Astrocyte of the cerebellum (primary cell): ENCODE measurements around the gene CEL.
"Not testable (repeated sequence)": the region's sequence is repeated elsewhere in the genome, so short reads cannot be mapped to it uniquely, and the experiment has no call there.

ENCODE experiments used
- DNase-seq: peaks from one replicate; pipeline ENCODE4 v3.0.0-alpha.2; 2011; ENCODE audit warnings: low read depth
- H3K4me3 ChIP-seq: 2 replicates; pipeline ENCODE4 v1.5.1; 2011; ENCODE audit warnings: mild to moderate bottlenecking, low read depth, low read length, moderate library complexity
- in situ Hi-C: cut with HindIII; loops from 2 replicates; pipeline ENCODE4 v1.10.0; 2017; ENCODE audit warnings: low sequenced_read_pairs
- TF ChIP-seq, protein P1 (sequence below): IDR thresholded peaks from 2 replicates; pipeline ENCODE4 v1.5.1; 2012; ENCODE audit warnings: low read length, low read depth, moderate library complexity, mild to moderate bottlenecking; ENCODE audit errors: missing control alignments

CEL gene

DNA sequence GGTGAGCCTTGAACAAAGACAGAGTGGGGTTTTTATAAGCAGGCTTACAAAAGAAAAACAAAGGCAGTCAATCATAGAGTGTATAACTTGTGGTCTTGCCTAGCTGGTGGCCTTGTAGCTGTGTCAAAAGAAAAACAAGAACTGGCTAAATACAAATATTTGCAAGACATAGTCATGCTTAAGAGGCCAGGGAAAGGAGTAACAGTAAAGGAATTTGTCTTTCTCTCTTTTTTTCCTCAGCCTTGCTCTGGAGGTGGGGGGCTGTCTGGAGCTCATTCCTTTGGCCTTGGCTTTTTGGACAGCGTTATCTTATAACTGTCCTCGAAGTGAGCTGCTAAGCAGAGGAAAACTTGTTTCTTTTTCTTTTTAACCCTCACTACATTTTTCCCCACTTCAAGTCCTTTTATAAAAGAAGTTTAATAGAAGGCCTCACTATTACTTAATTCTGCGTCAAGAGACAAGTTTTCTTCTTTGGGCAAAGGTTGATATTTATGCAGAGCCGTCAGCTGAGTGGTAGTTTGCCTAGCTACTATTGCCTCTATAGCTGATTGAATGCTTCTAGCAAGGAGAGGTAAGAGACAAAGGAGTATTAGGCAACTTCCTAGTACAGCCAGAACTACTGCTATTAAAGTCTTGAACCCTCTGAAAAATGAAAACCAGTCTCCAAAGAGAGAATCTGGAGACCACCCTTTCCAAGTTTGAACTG lies 14.3 kb downstream of the CEL start:
- in situ Hi-C loops = no loop called here
- no peak overlapping the region for H3K4me3 ChIP-seq
- TF ChIP-seq, protein P1, sequence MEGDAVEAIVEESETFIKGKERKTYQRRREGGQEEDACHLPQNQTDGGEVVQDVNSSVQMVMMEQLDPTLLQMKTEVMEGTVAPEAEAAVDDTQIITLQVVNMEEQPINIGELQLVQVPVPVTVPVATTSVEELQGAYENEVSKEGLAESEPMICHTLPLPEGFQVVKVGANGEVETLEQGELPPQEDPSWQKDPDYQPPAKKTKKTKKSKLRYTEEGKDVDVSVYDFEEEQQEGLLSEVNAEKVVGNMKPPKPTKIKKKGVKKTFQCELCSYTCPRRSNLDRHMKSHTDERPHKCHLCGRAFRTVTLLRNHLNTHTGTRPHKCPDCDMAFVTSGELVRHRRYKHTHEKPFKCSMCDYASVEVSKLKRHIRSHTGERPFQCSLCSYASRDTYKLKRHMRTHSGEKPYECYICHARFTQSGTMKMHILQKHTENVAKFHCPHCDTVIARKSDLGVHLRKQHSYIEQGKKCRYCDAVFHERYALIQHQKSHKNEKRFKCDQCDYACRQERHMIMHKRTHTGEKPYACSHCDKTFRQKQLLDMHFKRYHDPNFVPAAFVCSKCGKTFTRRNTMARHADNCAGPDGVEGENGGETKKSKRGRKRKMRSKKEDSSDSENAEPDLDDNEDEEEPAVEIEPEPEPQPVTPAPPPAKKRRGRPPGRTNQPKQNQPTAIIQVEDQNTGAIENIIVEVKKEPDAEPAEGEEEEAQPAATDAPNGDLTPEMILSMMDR = no peak
- peak; percentile 49 for DNase-seq

DNA sequence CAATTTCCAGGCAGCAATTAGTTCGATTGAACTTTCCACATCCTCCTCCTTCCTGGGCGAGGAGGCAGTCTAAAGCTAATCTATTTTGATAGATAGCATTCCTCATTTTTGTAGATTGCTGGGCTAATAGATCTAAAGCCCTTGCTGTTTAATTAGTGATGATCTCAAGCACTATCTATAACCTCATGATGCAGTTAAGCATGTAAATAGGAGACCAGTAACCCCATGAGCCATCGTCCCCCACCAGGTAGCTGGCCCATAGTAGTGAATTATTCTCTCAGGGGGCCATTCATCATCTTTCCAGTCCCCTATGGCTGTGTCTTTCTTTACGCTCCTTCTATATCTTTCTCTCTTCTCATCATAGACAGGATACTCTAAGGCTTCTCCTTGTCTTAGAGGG lies 14.9 kb downstream of the CEL start:
- DNase-seq = no peak
- TF ChIP-seq, protein P1 = no peak
- in situ Hi-C loops = no loop called here
- no peak overlapping the region for H3K4me3 ChIP-seq

DNA sequence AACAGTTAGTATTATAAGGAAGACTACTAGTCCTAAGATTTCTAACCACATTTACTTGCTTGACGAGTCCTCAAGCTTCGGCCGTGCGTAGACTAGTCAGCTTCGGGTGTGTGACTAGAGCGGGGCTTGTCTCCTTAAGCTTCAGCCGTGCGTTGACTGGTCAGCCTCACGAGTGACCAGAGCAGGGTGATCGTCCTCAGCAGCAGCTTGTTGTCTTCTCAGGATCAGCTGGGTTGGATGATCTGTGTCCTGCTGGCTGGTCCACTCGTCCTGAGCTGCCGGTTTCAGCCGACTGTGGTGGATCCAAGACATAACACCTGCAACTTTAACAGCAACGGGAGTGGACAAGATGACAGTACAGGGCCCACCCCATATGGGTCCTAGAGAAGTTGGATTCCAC lies 16.7 kb downstream of the CEL start:
- no peak for DNase-seq
- TF ChIP-seq, protein P1 = no peak
- no peak overlapping the region for H3K4me3 ChIP-seq
- in situ Hi-C loops = no loop called here

DNA sequence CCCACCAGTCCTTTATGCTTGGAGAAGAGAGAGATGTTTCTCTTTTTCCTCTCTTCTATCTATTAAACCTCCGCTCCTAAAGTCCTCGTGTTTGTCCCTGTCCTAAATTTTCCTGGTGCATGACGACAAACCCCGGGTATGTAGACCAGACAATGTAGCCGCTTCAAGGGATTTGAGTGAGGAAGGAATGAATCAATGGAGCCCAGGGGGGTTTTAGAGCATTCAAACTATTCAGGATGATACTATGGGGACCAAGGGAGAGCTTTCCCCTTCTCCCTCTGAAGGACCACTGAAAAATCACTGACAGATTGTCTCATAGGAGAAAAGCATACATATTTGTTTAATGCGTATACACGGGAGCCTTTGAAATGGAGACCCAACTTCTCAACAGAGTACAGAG lies 18.4 kb downstream of the CEL start:
- H3K4me3 ChIP-seq = no peak overlapping the region
- no peak for DNase-seq
- TF ChIP-seq, protein P1 = no peak
- in situ Hi-C loops = no loop called here

DNA sequence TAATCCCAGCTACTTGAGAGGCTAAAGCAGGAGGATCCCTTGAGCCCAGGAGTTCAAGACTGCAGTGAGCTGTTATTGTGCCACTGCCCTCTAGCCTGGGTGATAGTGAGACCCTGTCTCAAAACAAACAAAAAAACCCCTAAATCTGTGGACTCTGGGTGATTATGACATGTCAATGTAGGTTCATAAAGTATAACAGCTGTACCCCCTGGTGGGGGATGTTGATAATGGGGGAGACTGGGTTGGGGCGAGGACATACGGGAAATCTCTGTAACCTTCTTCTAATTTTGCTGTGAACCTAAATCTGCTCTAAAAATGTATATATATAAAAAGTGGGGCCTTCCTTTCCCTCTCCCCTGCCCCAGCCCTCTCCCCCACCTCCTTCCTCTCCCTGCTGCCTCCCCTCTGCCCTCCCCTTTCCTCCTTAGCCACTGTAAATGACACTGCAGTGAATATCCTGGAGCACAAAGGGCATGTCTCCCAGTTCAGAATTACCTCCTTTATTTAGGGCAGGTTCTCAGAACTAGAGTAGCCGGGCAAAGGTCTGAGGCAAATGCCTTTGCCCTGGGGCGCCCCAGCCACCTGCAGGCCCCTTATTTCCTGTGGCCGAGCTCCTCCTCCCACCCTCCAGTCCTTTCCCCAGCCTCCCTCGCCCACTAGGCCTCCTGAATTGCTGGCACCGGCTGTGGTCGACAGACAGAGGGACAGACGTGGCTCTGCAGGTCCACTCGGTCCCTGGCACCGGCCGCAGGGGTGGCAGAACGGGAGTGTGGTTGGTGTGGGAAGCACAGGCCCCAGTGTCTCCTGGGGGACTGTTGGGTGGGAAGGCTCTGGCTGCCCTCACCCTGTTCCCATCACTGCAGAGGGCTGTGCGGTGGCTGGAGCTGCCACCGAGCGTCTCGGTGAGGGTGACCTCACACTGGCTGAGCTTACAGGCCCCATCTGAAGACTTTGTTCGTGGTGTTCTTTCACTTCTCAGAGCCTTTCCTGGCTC lies 19.3 kb downstream of the CEL start:
- in situ Hi-C loops, H3K4me3 ChIP-seq, DNase-seq: not testable (repeated sequence)

DNA sequence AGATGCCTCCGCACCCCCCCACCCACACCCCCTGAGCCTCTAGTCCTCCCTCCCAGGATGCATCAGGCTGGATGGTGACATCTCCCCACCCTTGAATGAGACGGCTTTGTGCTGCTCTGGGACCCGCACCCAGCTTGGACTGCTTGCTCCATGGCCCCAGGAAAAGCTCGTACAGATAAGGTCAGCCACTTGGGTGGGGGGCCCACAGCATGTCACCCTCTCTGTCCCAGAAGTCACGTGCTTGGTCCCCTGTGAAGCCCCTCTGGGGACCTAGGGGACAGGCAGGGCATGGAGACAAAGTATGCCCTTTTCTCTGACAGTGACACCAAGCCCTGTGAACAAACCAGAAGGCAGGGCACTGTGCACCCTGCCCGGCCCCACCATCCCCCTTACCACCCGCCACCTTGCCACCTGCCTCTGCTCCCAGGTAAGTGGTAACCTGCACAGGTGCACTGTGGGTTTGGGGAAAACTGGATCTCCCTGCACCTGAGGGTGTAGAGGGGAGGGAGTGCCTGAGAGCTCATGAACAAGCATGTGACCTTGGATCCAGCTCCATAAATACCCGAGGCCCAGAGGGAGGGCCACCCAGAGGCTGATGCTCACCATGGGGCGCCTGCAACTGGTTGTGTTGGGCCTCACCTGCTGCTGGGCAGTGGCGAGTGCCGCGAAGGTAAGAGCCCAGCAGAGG lies 20.3 kb downstream of the CEL start:
- H3K4me3 ChIP-seq, DNase-seq, in situ Hi-C loops: not testable (repeated sequence)

DNA sequence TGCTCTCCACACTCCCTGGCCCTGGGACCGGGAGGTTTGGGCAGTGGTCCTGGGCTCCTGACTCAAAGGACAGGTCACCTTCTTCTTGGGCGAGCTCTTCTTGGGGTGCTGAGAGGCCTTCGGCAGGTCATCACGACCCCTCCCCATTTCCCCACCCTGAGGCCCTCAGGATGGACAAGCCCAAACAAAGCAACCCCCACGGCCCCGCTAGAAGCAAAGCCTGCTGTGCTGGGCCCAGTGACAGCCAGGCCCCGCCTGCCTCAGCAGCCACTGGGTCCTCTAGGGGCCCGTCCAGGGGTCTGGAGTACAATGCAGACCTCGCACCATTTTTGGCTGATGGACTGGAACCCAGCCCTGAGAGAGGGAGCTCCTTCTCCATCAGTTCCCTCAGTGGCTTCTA lies 21.9 kb downstream of the CEL start:
- H3K4me3 ChIP-seq, in situ Hi-C loops, DNase-seq: not testable (repeated sequence)

DNA sequence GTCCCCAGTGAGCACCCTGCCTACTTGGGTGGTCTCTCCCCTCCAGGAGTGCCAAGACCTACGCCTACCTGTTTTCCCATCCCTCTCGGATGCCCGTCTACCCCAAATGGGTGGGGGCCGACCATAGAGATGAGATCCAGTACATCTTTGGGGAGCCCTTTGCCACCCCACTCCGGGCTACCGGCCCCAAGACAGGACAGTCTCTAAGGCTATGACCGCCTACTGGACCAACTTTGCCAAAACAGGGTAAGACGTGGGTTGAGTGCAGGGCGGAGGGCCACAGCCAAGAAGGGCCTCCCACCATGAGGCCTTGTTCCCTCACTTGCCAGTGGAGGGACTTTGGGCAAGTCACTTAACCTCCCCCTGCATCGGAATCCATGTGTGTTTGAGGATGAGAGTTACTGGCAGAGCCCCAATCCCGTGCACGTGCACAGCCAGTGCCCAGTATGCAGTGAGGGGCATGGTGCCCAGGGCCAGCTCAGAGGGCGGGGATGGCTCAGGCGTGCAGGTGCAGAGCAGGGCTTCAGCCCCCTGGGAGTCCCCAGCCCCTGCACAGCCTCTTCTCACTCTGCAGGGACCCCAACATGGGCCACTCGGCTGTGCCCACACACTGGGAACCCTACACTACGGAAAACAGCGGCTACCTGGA lies 24.6 kb downstream of the CEL start:
- H3K4me3 ChIP-seq, in situ Hi-C loops: not testable (repeated sequence)

More for the DNA sequence above, 24.6 kb downstream of the CEL start:
- not testable (repeated sequence) for DNase-seq
